Endothelial cell of umbilical vein (primary cell): Measurements from ENCODE around the gene PDE11A. TPM values are rescaled to one million over a fixed set of nuclear protein-coding genes. Genes with fewer than 3 reads are reported as not detected.

Source experiments
- BruUV-seq: library from RNA; stranded (reverse); fragments of 400-500 nt; replicated peaks from 2 replicates; lab custom pipeline; 2021; lab: Mats Ljungman, UMichigan
- CTCF ChIA-PET: fragments of 300-600, 350-600 bp; sonication (Branson Sonifier 250); formaldehyde crosslinking; loops from one replicate; lab custom pipeline; 2021; ENCODE audit warnings: antibody characterized with exemption, inconsistent platforms; lab: Charles Lee
- POLR2A ChIA-PET: fragments of 300-600, 350-600 bp; sonication (Branson Sonifier 250); formaldehyde crosslinking; loops from one replicate; lab custom pipeline; 2021; ENCODE audit warnings: antibody characterized with exemption, inconsistent platforms; lab: Charles Lee
- DNase-seq: peaks from one replicate; pipeline ENCODE4 v3.0.0-alpha.2; 2011; ENCODE audit warnings: low read depth, low spot score
- FAIRE-seq: peaks from 2 replicates; lab custom pipeline; 2011; peaks lifted over from hg19 to GRCh38; lab: Jason Lieb, UNC
- H2AFZ ChIP-seq: 2 replicates; pipeline ENCODE4 v1.6.0; 2012; ENCODE audit warnings: low read depth, low read length, control low read depth, inconsistent platforms
- H3K27ac ChIP-seq: 2 replicates; pipeline ENCODE4 v1.5.1; 2011; ENCODE audit warnings: low read depth, mild to moderate bottlenecking, control low read depth, low read length, moderate library complexity; ENCODE audit not compliant: insufficient read depth
- H3K27me3 ChIP-seq, 2 experiments: 2 replicates each; pipeline versions ENCODE4 v1.6.0 to v1.6.1; 2011; ENCODE audit warnings: low read length in 2 of 2, mixed read lengths in 1 of 2; ENCODE audit not compliant: control insufficient read depth in 2 of 2, insufficient read depth in 2 of 2
- H3K36me3 ChIP-seq, 2 experiments: 2 replicates in 1 of 2; 3 replicates in 1 of 2; pipeline ENCODE4 v1.5.1; 2011; ENCODE audit warnings: low read length in 2 of 2, mild to moderate bottlenecking in 1 of 2, moderate library complexity in 1 of 2; ENCODE audit not compliant: control insufficient read depth in 2 of 2, insufficient read depth in 2 of 2; ENCODE audit errors: extremely low read depth in 1 of 2
- H3K4me1 ChIP-seq: 3 replicates; pipeline ENCODE4 v1.5.1; 2011; ENCODE audit warnings: mild to moderate bottlenecking, low read length; ENCODE audit not compliant: control insufficient read depth, insufficient read depth; ENCODE audit errors: extremely low read depth
- H3K4me2 ChIP-seq: 2 replicates; pipeline ENCODE4 v1.6.1; 2011; ENCODE audit warnings: low read length, control low read depth, mixed read lengths; ENCODE audit not compliant: insufficient read depth
- H3K4me3 ChIP-seq, 3 experiments: fragments of 200-600 bp in 1 of 3; sonication (generic), shearing (Covaris generic) in 1 of 3; replicated peaks in 1 of 3; 2 replicates each; pipeline ENCODE4 v1.5.1; 2011 to 2016; ENCODE audit warnings: control low read depth in 3 of 3, low read length in 3 of 3, mild to moderate bottlenecking in 2 of 3, inconsistent platforms in 1 of 3, low read depth in 1 of 3, moderate library complexity in 1 of 3; ENCODE audit not compliant: insufficient read depth in 1 of 3
- H3K79me2 ChIP-seq: 2 replicates; pipeline ENCODE4 v1.6.0; 2012; ENCODE audit warnings: low read length, inconsistent platforms; ENCODE audit not compliant: control insufficient read depth, insufficient read depth
- H3K9ac ChIP-seq: replicated peaks from 2 replicates; pipeline ENCODE3; 2011; ENCODE audit warnings: low read length, control low read depth; ENCODE audit not compliant: insufficient read depth; ENCODE audit errors: extremely low read depth
- H3K9me1 ChIP-seq: replicated peaks from 3 replicates; pipeline ENCODE4 v1.6.0; 2011; ENCODE audit warnings: mild to moderate bottlenecking, low read length; ENCODE audit not compliant: control insufficient read depth, insufficient read depth; ENCODE audit errors: extremely low read depth
- H3K9me3 ChIP-seq: replicated peaks from 2 replicates; pipeline ENCODE4 v1.5.1; 2012; ENCODE audit warnings: low read length, inconsistent platforms; ENCODE audit not compliant: control insufficient read depth, insufficient read depth
- H4K20me1 ChIP-seq: replicated peaks from 2 replicates; pipeline ENCODE3; 2011; ENCODE audit warnings: mild to moderate bottlenecking, low read length; ENCODE audit not compliant: control insufficient read depth, insufficient read depth; ENCODE audit errors: extremely low read depth
- CTCF ChIP-seq, 2 donors: IDR thresholded peaks; 1 replicate in 1 of 2; 2 replicates in 1 of 2; pipeline ENCODE4 v1.5.1; 2011; ENCODE audit warnings: low read length in 2 of 2, mild to moderate bottlenecking in 2 of 2, moderate library complexity in 2 of 2, control low read depth in 1 of 2, inconsistent platforms in 1 of 2, low read depth in 1 of 2; ENCODE audit not compliant: insufficient read depth in 1 of 2; ENCODE audit errors: extremely low read depth in 1 of 2
- EZH2 ChIP-seq: IDR thresholded peaks from 2 replicates; pipeline ENCODE4 v1.6.1; 2012; ENCODE audit warnings: borderline replicate concordance, low read depth, mild to moderate bottlenecking, moderate library complexity, low read length, inconsistent platforms; ENCODE audit not compliant: severe bottlenecking
- FOS ChIP-seq: IDR thresholded peaks from 2 replicates; pipeline ENCODE4 v1.6.1; 2011; ENCODE audit warnings: mild to moderate bottlenecking, low read length, moderate library complexity, borderline replicate concordance; ENCODE audit not compliant: insufficient read depth
- GATA2 ChIP-seq: IDR thresholded peaks from 2 replicates; pipeline ENCODE4 v1.7.0; 2011; ENCODE audit warnings: low read depth, mild to moderate bottlenecking, moderate library complexity, mixed read lengths, low read length; ENCODE audit not compliant: insufficient read length, insufficient read depth
- JUN ChIP-seq: IDR thresholded peaks from 2 replicates; pipeline ENCODE4 v1.6.1; 2011; ENCODE audit warnings: borderline replicate concordance, low read depth; ENCODE audit not compliant: insufficient read length, insufficient read depth
- MAX ChIP-seq: IDR thresholded peaks from 2 replicates; pipeline ENCODE4 v1.6.1; 2011; ENCODE audit not compliant: insufficient read depth, insufficient read length
- MYC ChIP-seq: IDR thresholded peaks from one replicate; pipeline ENCODE4 v1.6.1; 2011; ENCODE audit warnings: mild to moderate bottlenecking, low read depth, low read length
- POLR2A ChIP-seq: IDR thresholded peaks from 2 replicates; pipeline ENCODE4 v1.6.1; 2012; ENCODE audit warnings: low read depth, mild to moderate bottlenecking, control low read depth, low read length
- POLR2AphosphoS5 ChIP-seq: IDR thresholded peaks from 2 replicates; pipeline ENCODE4 v1.6.1; 2012; ENCODE audit warnings: low read depth, mild to moderate bottlenecking, control low read depth, low read length, moderate library complexity; ENCODE audit not compliant: insufficient read depth
- dilution Hi-C: fragments of 300-500 bp; cut with MboI; formaldehyde crosslinking; loops from one replicate; pipeline ENCODE4 v1.15.0; 2019; ENCODE audit warnings: low sequenced_read_pairs; ENCODE audit not compliant: extremely low pct_ligation_motif_present
- intact Hi-C: fragments of 100-400 bp; cut with micrococcal nuclease; formaldehyde crosslinking; loops from one replicate; pipeline ENCODE4 v1.10.0; 2022
- polyA plus RNA-seq, 4 experiments: library from polyadenylated mRNA; depleted of rRNA in 3 of 4; stranded (reverse) in 3 of 4; unstranded in 1 of 4; fragments of >200 nt; gene quantifications; 2 replicates each; pipeline versions ENCODE4 v1.2.1 to v1.2.3, GENCODE V29; 2011 to 2012; ENCODE audit warnings: missing spikeins in 1 of 4
- total RNA-seq: library from RNA; stranded (reverse); gene quantifications from 2 replicates; pipeline ENCODE4 v1.2.3, GENCODE V29; 2021

Gene PDE11A
- total and polyA plus RNA-seq, 2 donors (not counting 3 experiments of a cell fraction or from before 2014, with no cell fraction given): 0.07 to 0.51 TPM

GRCh38 chr2:177599956-177600355, 472.6 kb downstream of the PDE11A start:
- no peaks in the 10 kb centered on the region for H3K9me3 ChIP-seq
- DNase-seq (no peak), FAIRE-seq (no peak)
- BruUV-seq: no TSS peak
- no peak overlapping the region for H3K4me3 ChIP-seq
- no peak overlapping the region for H3K9ac ChIP-seq
- dilution Hi-C loops (no loop called here), intact Hi-C loops (loop anchor here (5.0 kb wide), 2 partner anchors 333 to 433 kb away; no protein-coding TSS in a partner anchor)
- H3K79me2 ChIP-seq: no peaks in the 10 kb centered on the region
- POLR2A ChIA-PET: no interaction called here
- no peaks in the 10 kb centered on the region for H4K20me1 ChIP-seq
- H3K9me1 ChIP-seq: no peaks in the 10 kb centered on the region
- no peak overlapping the region for H3K4me2 ChIP-seq
- H3K27me3 ChIP-seq: peaks cover 0 to 4% of the 10 kb centered on the region in 2 experiments
- H3K27ac ChIP-seq: no peak overlapping the region
- H3K36me3 ChIP-seq: no peaks in the 10 kb centered on the region
- H2AFZ ChIP-seq: no peak overlapping the region
- TF ChIP-seq EZH2 (no peak), POLR2A (no peak), FOS (no peak), CTCF (IDR thresholded peaks at IDR 0.05; ENCODE audit: extremely low read depth in 1 of 2, insufficient read depth in 1 of 2, low read depth in 1 of 2, low read length in 2 of 2) (no peak)
- H3K4me1 ChIP-seq: peaks cover 3% of the 10 kb centered on the region
- CTCF ChIA-PET: interaction anchor here (1.4 kb wide), 1 partner anchor 10 kb away, joined by 3 read pairs; no protein-coding TSS in a partner anchor

GRCh38 chr2:177599139-177599688, 473.4 kb downstream of the PDE11A start:
- dilution Hi-C loops: no loop called here

More at GRCh38 chr2:177599139-177599688, 473.4 kb downstream of the PDE11A start:
- FAIRE-seq: peak; percentile 77
- CTCF ChIA-PET: interaction anchor here (0.9 to 1.4 kb wide), 2 partner anchors 9 to 109 kb away, joined by 3 to 4 read pairs; no protein-coding TSS in a partner anchor
- POLR2A ChIA-PET: no interaction called here
- Histone ChIP-seq H3K4me1 (peaks cover 3% of the 10 kb centered on the region), H3K4me2 (no peak overlapping the region), H3K27me3 (peaks cover 0 to 4% of the 10 kb centered on the region in 2 experiments), H4K20me1 (no peaks in the 10 kb centered on the region), H2AFZ (no peak overlapping the region), H3K79me2 (no peaks in the 10 kb centered on the region), H3K9ac (no peak overlapping the region), H3K9me3 (no peaks in the 10 kb centered on the region), H3K27ac (no peak overlapping the region), H3K36me3 (no peaks in the 10 kb centered on the region), H3K9me1 (no peaks in the 10 kb centered on the region), H3K4me3 (no peak overlapping the region)
- intact Hi-C loops: no loop called here
- no TSS peak for BruUV-seq
- TF ChIP-seq FOS: no peak
- TF ChIP-seq MAX: no peak
- TF ChIP-seq POLR2AphosphoS5: no peak
- no peak for TF ChIP-seq CTCF (IDR thresholded peaks at IDR 0.05; ENCODE audit: extremely low read depth in 1 of 2, insufficient read depth in 1 of 2, low read depth in 1 of 2, low read length in 2 of 2)
- TF ChIP-seq POLR2A: no peak
- no peak for TF ChIP-seq MYC
- TF ChIP-seq GATA2: no peak
- no peak for TF ChIP-seq JUN
- TF ChIP-seq EZH2: no peak
- DNase-seq: peak; percentile 88
